HepG2 (cell line): ENCODE results near the gene PEPD. TPM values are rescaled to one million over a fixed set of nuclear protein-coding genes. Genes with fewer than 3 reads are reported as not detected.
A peak's percentile ranks its signal among the peaks of the same experiment; 100 is the strongest.

ENCODE experiments used
- MXI1 ChIP-seq: IDR thresholded peaks from 3 replicates; pipeline ENCODE4 v1.6.1; 2012; ENCODE audit warnings: low read depth, low read length, inconsistent platforms, borderline replicate concordance
- PATZ1 ChIP-seq: sonication (generic); formaldehyde crosslinking; IDR thresholded peaks from 2 replicates; pipeline ENCODE4 v1.4.0; 2020; ENCODE audit warnings: missing genetic modification reagents
- RNF2 ChIP-seq: fragments of 450-650 bp; conservative IDR thresholded peaks from 2 replicates; pipeline ENCODE4 v1.6.1; 2016; ENCODE audit warnings: low read depth
- THAP11 ChIP-seq: IDR thresholded peaks from 2 replicates; pipeline ENCODE4 v1.6.1; 2016; ENCODE audit warnings: missing biosample characterization, missing genetic modification reagents
- UBTF ChIP-seq: sonication (generic); formaldehyde crosslinking; IDR thresholded peaks from 2 replicates; pipeline ENCODE4 v1.4.0; 2020; ENCODE audit warnings: mild to moderate bottlenecking, missing genetic modification reagents
- ZFP36 ChIP-seq: fragments of 150-350 bp; IDR thresholded peaks from 2 replicates; pipeline ENCODE4 v1.6.1; 2018; ENCODE audit warnings: borderline replicate concordance, low read length, low read depth; ENCODE audit not compliant: partially characterized antibody
- ZFX ChIP-seq: sonication (generic); formaldehyde crosslinking; IDR thresholded peaks from 2 replicates; pipeline ENCODE4 v1.4.0; 2020; ENCODE audit warnings: mild to moderate bottlenecking, low read depth, missing genetic modification reagents, moderate library complexity
- ZNF121 ChIP-seq: sonication (generic); formaldehyde crosslinking; IDR thresholded peaks from 2 replicates; pipeline ENCODE4 v1.5.0; 2020; ENCODE audit warnings: mild to moderate bottlenecking, missing genetic modification reagents
- ZNF205 ChIP-seq: IDR thresholded peaks from 2 replicates; pipeline ENCODE4 v1.6.1; 2018; ENCODE audit warnings: missing biosample characterization, missing genetic modification reagents
- ZNF335 ChIP-seq: sonication (generic); formaldehyde crosslinking; IDR thresholded peaks from 2 replicates; pipeline ENCODE4 v1.4.0; 2020; ENCODE audit warnings: missing genetic modification reagents
- ZNF343 ChIP-seq: sonication (generic); formaldehyde crosslinking; IDR thresholded peaks from 2 replicates; pipeline ENCODE4 v1.4.0; 2020; ENCODE audit warnings: mild to moderate bottlenecking, missing genetic modification reagents
- ZNF543 ChIP-seq: sonication (generic); formaldehyde crosslinking; IDR thresholded peaks from 2 replicates; pipeline ENCODE4 v1.4.0; 2020; ENCODE audit warnings: mild to moderate bottlenecking, missing genetic modification reagents
- ZNF691 ChIP-seq: sonication (generic); formaldehyde crosslinking; IDR thresholded peaks from 2 replicates; pipeline ENCODE4 v1.4.0; 2020; ENCODE audit warnings: missing genetic modification reagents, low read depth, mild to moderate bottlenecking, borderline replicate concordance
- ZNF761 ChIP-seq: sonication (generic); formaldehyde crosslinking; conservative IDR thresholded peaks from 2 replicates; pipeline ENCODE4 v1.4.0; 2020; ENCODE audit warnings: mild to moderate bottlenecking, missing genetic modification reagents
- polyA plus RNA-seq, 8 experiments: library from polyadenylated mRNA; depleted of rRNA in 3 of 8; stranded (reverse) in 7 of 8; unstranded in 1 of 8; fragments of >200 nt; fragmentation: Illumina TruSeq in 4 of 8; extraction: Trizol in 4 of 8; gene quantifications; 2 replicates each; pipeline versions ENCODE4 v1.2.1 to v1.2.3, GENCODE V29; 2011 to 2016; ENCODE audit warnings: low read depth in 4 of 8, missing spikeins in 1 of 8, mixed read lengths in 1 of 8; ENCODE audit not compliant: insufficient read depth in 1 of 8
- total RNA-seq, 5 experiments: library from RNA; depleted of rRNA; stranded (reverse); fragments of >200 nt; fragmentation: Illumina TruSeq; extraction: Trizol; gene quantifications; 2 replicates each; pipeline ENCODE4 v1.2.3, GENCODE V29; 2016; ENCODE audit warnings: low read depth in 1 of 5
- TF ChIP-seq, protein P1 (sequence below): sonication (generic); formaldehyde crosslinking; IDR thresholded peaks from 2 replicates; pipeline ENCODE4 v1.4.0; 2020; ENCODE audit warnings: mild to moderate bottlenecking, missing genetic modification reagents

Gene PEPD
- total and polyA plus RNA-seq, 2 of the 13 experiments (the other 11 are each of a cell fraction or from before 2014, with no cell fraction given), result 60.7 to 75.1 TPM

GRCh38 chr19:33406521-33407139, 115.0 kb downstream of the PEPD start (continued):
- TF ChIP-seq ZNF121, result 0 out of 2 replicates have a peak, but pooled peaks have one; percentile 27
- peak; percentile 88 for TF ChIP-seq ZFX
- TF ChIP-seq ZNF543 (CRISPR knock-in tag), result 0 out of 2 replicates have a peak, but pooled peaks have one; percentile 34
- no peak for TF ChIP-seq RNF2
- TF ChIP-seq THAP11 (CRISPR knock-in tag), result 0 out of 2 replicates have a peak, but pooled peaks have one; percentile 19
- TF ChIP-seq ZNF205 (CRISPR knock-in tag), result 0 out of 2 replicates have a peak, but pooled peaks have one; percentile 39
- TF ChIP-seq UBTF (CRISPR knock-in tag), result peak; percentile 32
- peak; percentile 55; the same call in 1 of the 2 replicates for TF ChIP-seq ZNF343
- peak; percentile 75 for TF ChIP-seq PATZ1 (CRISPR knock-in tag)
- TF ChIP-seq ZNF335 (CRISPR knock-in tag), result no peak
- TF ChIP-seq MXI1, result peak; percentile 33; the same call in 1 of the 3 replicates
- TF ChIP-seq, protein P1, sequence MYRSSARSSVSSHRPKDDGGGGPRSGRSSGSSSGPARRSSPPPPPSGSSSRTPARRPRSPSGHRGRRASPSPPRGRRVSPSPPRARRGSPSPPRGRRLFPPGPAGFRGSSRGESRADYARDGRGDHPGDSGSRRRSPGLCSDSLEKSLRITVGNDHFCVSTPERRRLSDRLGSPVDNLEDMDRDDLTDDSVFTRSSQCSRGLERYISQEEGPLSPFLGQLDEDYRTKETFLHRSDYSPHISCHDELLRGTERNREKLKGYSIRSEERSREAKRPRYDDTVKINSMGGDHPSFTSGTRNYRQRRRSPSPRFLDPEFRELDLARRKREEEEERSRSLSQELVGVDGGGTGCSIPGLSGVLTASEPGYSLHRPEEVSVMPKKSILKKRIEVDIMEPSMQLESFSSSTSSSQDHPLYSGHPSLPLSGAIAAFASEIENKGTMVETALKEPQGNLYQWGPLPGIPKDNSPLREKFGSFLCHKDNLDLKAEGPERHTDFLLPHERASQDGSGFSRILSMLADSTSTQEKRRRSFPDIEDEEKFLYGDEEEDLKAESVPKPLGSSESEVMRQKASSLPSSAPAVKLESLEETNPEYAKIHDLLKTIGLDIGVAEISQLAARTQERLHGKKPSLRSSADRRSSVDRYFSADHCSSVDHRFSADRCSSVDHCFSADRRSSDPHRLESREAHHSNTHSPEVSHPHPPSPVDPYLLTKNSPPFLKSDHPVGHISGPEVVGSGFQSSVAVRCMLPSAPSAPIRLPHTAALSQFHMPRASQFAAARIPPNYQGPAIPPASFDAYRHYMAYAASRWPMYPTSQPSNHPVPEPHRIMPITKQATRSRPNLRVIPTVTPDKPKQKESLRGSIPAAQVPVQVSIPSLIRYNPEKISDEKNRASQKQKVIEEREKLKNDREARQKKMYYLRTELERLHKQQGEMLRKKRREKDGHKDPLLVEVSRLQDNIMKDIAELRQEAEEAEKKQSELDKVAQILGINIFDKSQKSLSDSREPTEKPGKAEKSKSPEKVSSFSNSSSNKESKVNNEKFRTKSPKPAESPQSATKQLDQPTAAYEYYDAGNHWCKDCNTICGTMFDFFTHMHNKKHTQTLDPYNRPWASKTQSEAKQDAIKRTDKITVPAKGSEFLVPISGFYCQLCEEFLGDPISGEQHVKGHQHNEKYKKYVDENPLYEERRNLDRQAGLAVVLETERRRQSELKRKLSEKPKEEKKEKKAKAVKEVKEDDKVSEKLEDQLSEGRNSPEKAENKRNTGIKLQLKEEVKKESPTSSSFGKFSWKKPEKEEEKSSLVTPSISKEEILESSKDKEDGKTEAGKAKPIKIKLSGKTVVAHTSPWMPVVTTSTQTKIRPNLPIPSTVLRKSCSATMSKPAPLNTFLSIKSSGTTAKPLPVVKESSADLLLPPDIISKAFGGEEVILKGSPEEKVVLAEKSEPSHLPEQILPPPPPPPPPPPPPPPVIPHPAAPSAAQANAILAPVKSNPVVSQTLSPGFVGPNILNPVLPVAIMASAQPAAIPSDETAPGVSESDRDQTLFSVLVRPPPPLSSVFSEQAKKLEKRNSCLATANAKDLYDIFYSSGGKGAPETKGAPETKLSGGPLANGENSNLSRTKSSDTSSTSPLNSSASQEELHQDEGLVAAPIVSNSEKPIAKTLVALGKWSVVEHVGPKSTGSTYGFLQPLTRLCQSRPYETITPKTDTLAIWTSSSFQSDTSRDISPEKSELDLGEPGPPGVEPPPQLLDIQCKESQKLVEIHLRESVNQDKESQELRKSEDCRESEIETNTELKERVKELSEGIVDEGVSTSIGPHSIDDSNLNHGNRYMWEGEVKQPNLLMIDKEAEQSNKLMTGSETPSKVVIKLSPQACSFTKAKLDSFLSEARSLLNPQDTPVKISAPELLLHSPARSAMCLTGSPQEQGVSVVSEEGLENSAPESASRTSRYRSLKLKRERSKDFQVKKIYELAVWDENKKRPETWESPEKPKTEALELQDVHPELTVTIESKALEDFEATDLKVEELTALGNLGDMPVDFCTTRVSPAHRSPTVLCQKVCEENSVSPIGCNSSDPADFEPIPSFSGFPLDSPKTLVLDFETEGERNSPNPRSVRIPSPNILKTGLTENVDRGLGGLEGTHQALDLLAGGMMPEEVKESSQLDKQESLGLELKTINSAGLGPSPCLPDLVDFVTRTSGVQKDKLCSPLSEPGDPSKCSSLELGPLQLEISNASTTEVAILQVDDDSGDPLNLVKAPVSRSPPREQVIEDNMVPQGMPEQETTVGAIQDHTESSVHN (CRISPR knock-in tag), result 0 out of 2 replicates have a peak, but pooled peaks have one; percentile 80
- TF ChIP-seq ZNF761, result 0 out of 2 replicates have a peak, but pooled peaks have one; percentile 36
- TF ChIP-seq ZNF691 (CRISPR knock-in tag), result 0 out of 2 replicates have a peak, but pooled peaks have one; percentile 56
- no peak for TF ChIP-seq ZFP36
